A673 (cell line): Measurements from ENCODE around the gene TMEM263. TPM values are rescaled to one million over a fixed set of nuclear protein-coding genes. Genes with fewer than 3 reads are reported as not detected.

Experiments
- BruUV-seq: library from RNA; stranded (reverse); fragments of 400-500 nt; replicated peaks from 2 replicates; lab custom pipeline; 2021; lab: Mats Ljungman, UMichigan
- CTCF ChIA-PET: fragments of 300-600 bp; sonication (Branson Sonifier 250); formaldehyde crosslinking; loops from one replicate; lab custom pipeline; 2022; ENCODE audit warnings: antibody characterized with exemption; lab: Charles Lee
- POLR2A ChIA-PET: fragments of 300-600 bp; sonication (Branson Sonifier 250); formaldehyde crosslinking; loops from one replicate; lab custom pipeline; 2022; ENCODE audit warnings: antibody characterized with exemption; ENCODE audit not compliant: low non-redundant PET; lab: Charles Lee
- DNase-seq: peaks from one replicate; pipeline ENCODE4 v3.0.0-alpha.2; 2015; ENCODE audit warnings: low spot score
- H3K27ac ChIP-seq: fragments of 200-600 bp; sonication (generic); 2 replicates; pipeline ENCODE4 v1.5.1; 2016; ENCODE audit warnings: mixed run types, low read depth, mild to moderate bottlenecking, mixed read lengths, antibody characterized with exemption, low read length; ENCODE audit not compliant: poor library complexity, severe bottlenecking
- H3K27me3 ChIP-seq: fragments of 200-600 bp; sonication (generic); replicated peaks from 2 replicates; pipeline ENCODE4 v1.6.1; 2017; ENCODE audit warnings: mixed run types, low read depth, mild to moderate bottlenecking, mixed read lengths, antibody characterized with exemption, low read length; ENCODE audit not compliant: insufficient read depth, poor library complexity
- H3K36me3 ChIP-seq: fragments of 200-600 bp; sonication (generic); 2 replicates; pipeline ENCODE4 v1.6.1; 2016; ENCODE audit warnings: mixed run types, mild to moderate bottlenecking, mixed read lengths, antibody characterized with exemption, low read length; ENCODE audit not compliant: insufficient read depth, poor library complexity, severe bottlenecking
- H3K4me1 ChIP-seq: fragments of 200-600 bp; sonication (generic); 2 replicates; pipeline ENCODE4 v1.6.1; 2017; ENCODE audit warnings: mixed run types, mild to moderate bottlenecking, mixed read lengths, antibody characterized with exemption, low read length; ENCODE audit not compliant: insufficient read depth, poor library complexity, severe bottlenecking
- H3K4me3 ChIP-seq: fragments of 200-600 bp; sonication (generic); 2 replicates; pipeline ENCODE4 v1.5.1; 2016; ENCODE audit warnings: low read depth, mixed run types, mild to moderate bottlenecking, mixed read lengths, low read length; ENCODE audit not compliant: poor library complexity, severe bottlenecking
- H3K9me3 ChIP-seq: fragments of 200-600 bp; sonication (generic); 2 replicates; pipeline ENCODE4 v1.6.1; 2016; ENCODE audit warnings: mixed run types, low read depth, mild to moderate bottlenecking, mixed read lengths, antibody characterized with exemption, low read length; ENCODE audit not compliant: poor library complexity, severe bottlenecking
- EZH2 ChIP-seq: fragments of 200-600 bp; sonication (generic); IDR thresholded peaks from 2 replicates; pipeline ENCODE4 v1.6.1; 2017; ENCODE audit warnings: borderline replicate concordance, low read depth, mild to moderate bottlenecking, mixed read lengths, antibody characterized with exemption, low read length; ENCODE audit not compliant: poor library complexity, severe bottlenecking
- intact Hi-C: fragments of 100-400 bp; cut with micrococcal nuclease; formaldehyde crosslinking; loops from one replicate; pipeline ENCODE4 v1.10.0; 2022; ENCODE audit not compliant: unreplicated experiment
- total RNA-seq: library from RNA; stranded (reverse); gene quantifications from 2 replicates; pipeline ENCODE4 v1.2.3, GENCODE V29; 2021
- TF ChIP-seq, protein P1 (sequence below): fragments of 300-800, 200-600 bp; sonication (generic); conservative IDR thresholded peaks from 2 replicates; pipeline ENCODE4 v1.5.1; 2017; ENCODE audit warnings: low read depth, mild to moderate bottlenecking, antibody characterized with exemption, low read length, moderate library complexity, mixed read lengths

Gene TMEM263
- total RNA-seq, 1 experiment from 2014 or later: 32.3 TPM

DNA sequence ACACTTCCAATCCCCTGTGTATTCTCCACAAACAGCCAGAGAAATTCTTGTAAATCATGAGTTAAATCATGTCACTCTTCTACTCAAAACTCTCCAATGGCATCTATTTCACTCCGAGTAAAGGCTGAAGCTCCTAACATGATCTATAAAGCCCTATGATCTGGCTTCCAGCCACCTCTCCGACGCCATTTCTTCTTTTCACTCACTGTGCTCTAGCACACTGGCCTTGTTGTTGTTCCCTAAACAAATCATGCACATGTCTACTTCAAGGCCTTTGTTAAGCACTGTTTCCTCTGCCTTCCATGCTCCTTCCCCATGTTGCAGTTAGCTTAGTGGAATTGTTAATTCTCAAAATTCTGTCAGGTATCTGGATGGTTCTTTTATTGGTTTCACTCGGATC lies 61.3 kb downstream of the TMEM263 start:
- TF ChIP-seq, protein P1, sequence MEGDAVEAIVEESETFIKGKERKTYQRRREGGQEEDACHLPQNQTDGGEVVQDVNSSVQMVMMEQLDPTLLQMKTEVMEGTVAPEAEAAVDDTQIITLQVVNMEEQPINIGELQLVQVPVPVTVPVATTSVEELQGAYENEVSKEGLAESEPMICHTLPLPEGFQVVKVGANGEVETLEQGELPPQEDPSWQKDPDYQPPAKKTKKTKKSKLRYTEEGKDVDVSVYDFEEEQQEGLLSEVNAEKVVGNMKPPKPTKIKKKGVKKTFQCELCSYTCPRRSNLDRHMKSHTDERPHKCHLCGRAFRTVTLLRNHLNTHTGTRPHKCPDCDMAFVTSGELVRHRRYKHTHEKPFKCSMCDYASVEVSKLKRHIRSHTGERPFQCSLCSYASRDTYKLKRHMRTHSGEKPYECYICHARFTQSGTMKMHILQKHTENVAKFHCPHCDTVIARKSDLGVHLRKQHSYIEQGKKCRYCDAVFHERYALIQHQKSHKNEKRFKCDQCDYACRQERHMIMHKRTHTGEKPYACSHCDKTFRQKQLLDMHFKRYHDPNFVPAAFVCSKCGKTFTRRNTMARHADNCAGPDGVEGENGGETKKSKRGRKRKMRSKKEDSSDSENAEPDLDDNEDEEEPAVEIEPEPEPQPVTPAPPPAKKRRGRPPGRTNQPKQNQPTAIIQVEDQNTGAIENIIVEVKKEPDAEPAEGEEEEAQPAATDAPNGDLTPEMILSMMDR: no peak
- TF ChIP-seq EZH2: no peak
- no peak for DNase-seq
- no peaks in the 10 kb centered on the region for H3K27me3 ChIP-seq
- H3K36me3 ChIP-seq: no peaks in the 10 kb centered on the region
- H3K4me1 ChIP-seq: no peaks in the 10 kb centered on the region
- H3K4me3 ChIP-seq: no peak overlapping the region
- no peaks in the 10 kb centered on the region for H3K9me3 ChIP-seq
- ChIA-PET CTCF (no interaction called here), POLR2A (no interaction called here)
- BruUV-seq: no TSS peak
- no peak overlapping the region for H3K27ac ChIP-seq
- intact Hi-C loops: no loop called here

DNA sequence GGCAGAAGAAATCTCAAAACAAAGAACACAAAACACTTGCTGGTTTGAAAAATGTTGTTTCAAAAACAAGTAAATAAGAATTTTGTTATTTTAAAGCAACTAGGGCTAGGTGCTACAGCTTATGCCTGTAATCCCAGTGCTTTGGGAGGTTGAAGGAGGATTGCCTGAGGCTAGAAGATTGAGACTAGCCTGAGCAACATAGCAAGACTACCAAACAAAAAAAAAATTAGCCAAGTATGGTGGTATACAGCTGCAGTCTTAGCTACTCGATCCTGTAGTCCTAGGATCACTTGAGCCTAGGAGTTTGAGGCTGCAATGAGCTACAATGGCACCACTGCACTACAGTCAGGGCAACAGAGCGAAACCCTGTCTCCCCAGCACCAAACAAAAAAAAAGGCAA lies 63.8 kb downstream of the TMEM263 start:
- no TSS peak for BruUV-seq
- intact Hi-C loops: no loop called here
- CTCF ChIA-PET: no interaction called here

More for the DNA sequence above, 63.8 kb downstream of the TMEM263 start:
- no peaks in the 10 kb centered on the region for H3K4me1 ChIP-seq
- H3K4me3 ChIP-seq: no peak overlapping the region
- DNase-seq: no peak
- TF ChIP-seq, protein P1: no peak
- TF ChIP-seq EZH2: no peak
- no peaks in the 10 kb centered on the region for H3K9me3 ChIP-seq
- POLR2A ChIA-PET: no interaction called here
- no peaks in the 10 kb centered on the region for H3K27me3 ChIP-seq
- no peak overlapping the region for H3K27ac ChIP-seq
- H3K36me3 ChIP-seq: no peaks in the 10 kb centered on the region

Other genes starting within 250 kb of the TMEM263 start
- gene RIC8B, start 181.2 kb upstream of the TMEM263 start, total RNA-seq: 21.3 and 23.5 TPM in 2 replicates
- gene MTERF2, start 31.2 kb downstream of the TMEM263 start, total RNA-seq: 12.6 and 13.1 TPM in 2 replicates
- 33.6 and 41.0 TPM in 2 replicates for gene CRY1, start 137.6 kb downstream of the TMEM263 start, total RNA-seq